GM23338 (cell line): ENCODE results near the gene DNAH11. TPM values are rescaled to one million over a fixed set of nuclear protein-coding genes. Genes with fewer than 3 reads are reported as not detected.

ENCODE experiments used
- ATAC-seq: fragments of 200-7000 bp; cut with Tn5 transposase; 3 replicates; pipeline ENCODE4 v1.9.1; 2020
- DNase-seq: peaks from one replicate; pipeline ENCODE4 v3.0.0-alpha.2; 2015; ENCODE audit warnings: low spot score
- H2AFZ ChIP-seq: fragments of 200-600 bp; sonication (generic); 2 replicates; pipeline ENCODE4 v1.8.0; 2016; ENCODE audit warnings: antibody characterized with exemption, mild to moderate bottlenecking, moderate library complexity
- H3F3A ChIP-seq: fragments of 200-600 bp; sonication (generic); replicated peaks from 2 replicates; pipeline ENCODE4 v1.8.0; 2017; ENCODE audit warnings: antibody characterized with exemption, mixed run types, low read depth
- H3K27ac ChIP-seq: fragments of 200-600 bp; sonication (generic); 2 replicates; pipeline ENCODE4 v1.6.1; 2016; ENCODE audit warnings: low read depth
- H3K27me3 ChIP-seq: fragments of 200-600 bp; sonication (generic); 2 replicates; pipeline ENCODE4 v1.8.0; 2016; ENCODE audit warnings: mild to moderate bottlenecking, mixed run types, moderate library complexity; ENCODE audit not compliant: insufficient read depth
- H3K36me3 ChIP-seq: fragments of 200-600 bp; sonication (generic); 2 replicates; pipeline ENCODE4 v1.8.0; 2016; ENCODE audit warnings: mild to moderate bottlenecking; ENCODE audit not compliant: insufficient read depth
- H3K4me1 ChIP-seq: fragments of 200-600 bp; sonication (generic); 2 replicates; pipeline ENCODE4 v1.8.0; 2016; ENCODE audit warnings: mild to moderate bottlenecking, moderate library complexity; ENCODE audit not compliant: insufficient read depth
- H3K4me2 ChIP-seq: fragments of 200-600 bp; sonication (generic); 2 replicates; pipeline ENCODE4 v1.7.1; 2017; ENCODE audit warnings: mixed run types
- H3K4me3 ChIP-seq: fragments of 200-600 bp; sonication (generic); 2 replicates; pipeline ENCODE4 v1.6.1; 2016; ENCODE audit warnings: mixed run types
- H3K79me2 ChIP-seq: fragments of 200-600 bp; sonication (generic); replicated peaks from 2 replicates; pipeline ENCODE4 v1.8.0; 2017; ENCODE audit warnings: mild to moderate bottlenecking; ENCODE audit not compliant: insufficient read depth
- H3K9me2 ChIP-seq: fragments of 200-600 bp; sonication (generic); 2 replicates; pipeline ENCODE4 v1.8.0; 2017; ENCODE audit not compliant: insufficient read depth
- H4K20me1 ChIP-seq: fragments of 200-600 bp; sonication (generic); replicated peaks from 2 replicates; pipeline ENCODE4 v1.8.0; 2017; ENCODE audit warnings: mild to moderate bottlenecking; ENCODE audit not compliant: insufficient read depth
- H3K27ac Mint-ChIP-seq: 2 replicates; pipeline ENCODE4 v1.8.0; 2020; ENCODE audit warnings: inconsistent platforms, mild to moderate bottlenecking, moderate library complexity, mixed read lengths
- H3K27me3 Mint-ChIP-seq: 3 replicates; pipeline ENCODE4 v1.8.0; 2022; ENCODE audit warnings: low read depth, mild to moderate bottlenecking, moderate library complexity, mixed read lengths, inconsistent platforms; ENCODE audit not compliant: insufficient read depth, poor library complexity
- H3K36me3 Mint-ChIP-seq: 3 replicates; pipeline ENCODE4 v1.8.0; 2021; ENCODE audit warnings: low read depth, mild to moderate bottlenecking, inconsistent platforms, moderate library complexity, mixed read lengths
- H3K4me1 Mint-ChIP-seq: 3 replicates; pipeline ENCODE4 v1.8.0; 2020; ENCODE audit warnings: mild to moderate bottlenecking, inconsistent platforms, mixed read lengths
- H3K4me3 Mint-ChIP-seq: 3 replicates; pipeline ENCODE4 v1.8.0; 2021; ENCODE audit warnings: moderate library complexity, mild to moderate bottlenecking, inconsistent platforms, mixed read lengths
- H3K9me3 Mint-ChIP-seq: 3 replicates; pipeline ENCODE4 v1.8.0; 2020; ENCODE audit warnings: moderate library complexity, mild to moderate bottlenecking, inconsistent platforms, mixed read lengths
- CTCF ChIP-seq, 2 experiments: fragments of 200-600 bp in 1 of 2; sonication (generic) in 1 of 2; conservative IDR thresholded peaks; 2 replicates each; pipeline versions ENCODE4 v1.5.1 to v1.6.1; 2016 to 2017; ENCODE audit warnings: antibody characterized with exemption in 2 of 2, low read depth in 2 of 2, mild to moderate bottlenecking in 2 of 2, moderate library complexity in 1 of 2
- ETS1 ChIP-seq: IDR thresholded peaks from 2 replicates; pipeline ENCODE4 v1.6.1; 2016; ENCODE audit warnings: antibody characterized with exemption
- EZH2 ChIP-seq: fragments of 200-600 bp; sonication (generic); IDR thresholded peaks from one replicate; pipeline ENCODE4 v1.8.0; 2017; ENCODE audit warnings: antibody characterized with exemption, mild to moderate bottlenecking, low read depth; ENCODE audit not compliant: unreplicated experiment
- EZH2phosphoT487 ChIP-seq: fragments of 200-600 bp; sonication (generic); IDR thresholded peaks from one replicate; pipeline ENCODE4 v1.8.1; 2018; ENCODE audit warnings: antibody characterized with exemption; ENCODE audit not compliant: unreplicated experiment
- JUNB ChIP-seq: IDR thresholded peaks from one replicate; pipeline ENCODE4 v1.6.1; 2016; ENCODE audit warnings: antibody characterized with exemption; ENCODE audit not compliant: unreplicated experiment
- NANOG ChIP-seq: IDR thresholded peaks from 2 replicates; pipeline ENCODE4 v1.6.1; 2016; ENCODE audit warnings: antibody characterized with exemption, borderline replicate concordance
- POLR2AphosphoS5 ChIP-seq: IDR thresholded peaks from 2 replicates; pipeline ENCODE4 v1.6.1; 2016; ENCODE audit warnings: antibody characterized with exemption, low read depth
- STAT1 ChIP-seq: IDR thresholded peaks from one replicate; pipeline ENCODE4 v1.6.1; 2016; ENCODE audit warnings: antibody characterized with exemption; ENCODE audit not compliant: unreplicated experiment
- ZNF331 ChIP-seq: fragments of 250-450 bp; sonication (Bioruptor Pico); IDR thresholded peaks from 2 replicates; pipeline ENCODE4 v1.5.0; 2020; ENCODE audit warnings: low read depth, mild to moderate bottlenecking, moderate library complexity
- ZNF462 ChIP-seq: fragments of 250-450 bp; sonication (Bioruptor Pico); IDR thresholded peaks from 2 replicates; pipeline ENCODE4 v1.5.0; 2020; ENCODE audit warnings: mild to moderate bottlenecking, moderate library complexity
- polyA plus RNA-seq: library from polyadenylated mRNA; unstranded; fragments of >200 nt; fragmentation: Nextera tagmentation; extraction: Ambion mirVana; gene quantifications from 2 replicates; pipeline ENCODE4 v1.2.1, GENCODE V29; 2016
- total RNA-seq: library from RNA; depleted of rRNA; stranded (reverse); fragments of >200 nt; shearing (Covaris generic); gene quantifications from 2 replicates; pipeline ENCODE4 v1.2.3, GENCODE V29; 2014

DNAH11 gene
- total and polyA plus RNA-seq, 2 experiments from 2014 or later, result 9.3 TPM

GRCh38 chr7:21507627-21508343 is 35.1 kb upstream of the DNAH11 start:
- TF ChIP-seq ZNF331 (CRISPR knock-in tag), result no peak
- TF ChIP-seq CTCF (conservative IDR thresholded peaks at IDR 0.05; ENCODE audit: low read depth in 2 of 2), result peak; percentile 88 to 93
- peak; percentile 84 for DNase-seq

GRCh38 chr7:21508538-21508937 is 34.3 kb upstream of the DNAH11 start:
- Histone ChIP-seq H3K4me3 (no peak overlapping the region), H3K79me2 (0 out of 2 replicates have a peak, but pooled peaks cover 8% of the 10 kb centered on the region), H3K27me3 (no peaks in the 10 kb centered on the region), H3K9me2 (no peaks in the 10 kb centered on the region), H3K4me2 (no peak overlapping the region), H3K27ac (no peak overlapping the region), H4K20me1 (0 out of 2 replicates have a peak, but pooled peaks cover 3% of the 10 kb centered on the region), H2AFZ (no peak overlapping the region), H3K4me1 (peaks cover 8% of the 10 kb centered on the region; the same call in 1 of the 2 replicates), H3K36me3 (peaks cover 8% of the 10 kb centered on the region; the same call in 1 of the 2 replicates), H3F3A (no peaks in the 10 kb centered on the region)
- Mint-ChIP-seq H3K36me3 (peaks cover 61% of the 10 kb centered on the region), H3K4me3 (no peak overlapping the region), H3K4me1 (peaks cover 6% of the 10 kb centered on the region), H3K9me3 (peaks cover 10% of the 10 kb centered on the region), H3K27me3 (no peaks in the 10 kb centered on the region), H3K27ac (no peak overlapping the region)
- no peak for DNase-seq
- ATAC-seq, result no peak
- TF ChIP-seq JUNB, result no peak
- no peak for TF ChIP-seq NANOG
- TF ChIP-seq ETS1, result no peak
- no peak for TF ChIP-seq EZH2
- TF ChIP-seq STAT1, result no peak
- no peak for TF ChIP-seq ZNF462 (CRISPR knock-in tag)
- no peak for TF ChIP-seq POLR2AphosphoS5
- TF ChIP-seq EZH2phosphoT487, result no peak

More at GRCh38 chr7:21507627-21508343, 35.1 kb upstream of the DNAH11 start:
- no peak overlapping the region for H3K4me3 ChIP-seq
- no peak overlapping the region for H3K27ac ChIP-seq
- Mint-ChIP-seq H3K27ac (peak overlapping the region; percentile 20; the same call in 1 of the 2 replicates), H3K27me3 (no peaks in the 10 kb centered on the region), H3K4me3 (no peak overlapping the region), H3K36me3 (peaks cover 68% of the 10 kb centered on the region), H3K9me3 (peaks cover 10% of the 10 kb centered on the region), H3K4me1 (peaks cover 12% of the 10 kb centered on the region)
- 0 out of 2 replicates have a peak, but pooled peaks cover 8% of the 10 kb centered on the region for H3K79me2 ChIP-seq
- peaks cover 11% of the 10 kb centered on the region for H3K4me1 ChIP-seq
- no peak overlapping the region for H2AFZ ChIP-seq
- no peaks in the 10 kb centered on the region for H3K9me2 ChIP-seq
- no peaks in the 10 kb centered on the region for H3F3A ChIP-seq
- peak; percentile 90 for ATAC-seq
- H4K20me1 ChIP-seq, result 0 out of 2 replicates have a peak, but pooled peaks cover 3% of the 10 kb centered on the region
- no peak overlapping the region for H3K4me2 ChIP-seq
- H3K36me3 ChIP-seq, result peaks cover 8% of the 10 kb centered on the region; the same call in 1 of the 2 replicates
- H3K27me3 ChIP-seq, result no peaks in the 10 kb centered on the region
